ENCODE results near the gene SF3A2.
"Not testable (repeated sequence)": the region's sequence is repeated elsewhere in the genome, so short reads cannot be mapped to it uniquely, and the experiment has no call there.

DNA sequence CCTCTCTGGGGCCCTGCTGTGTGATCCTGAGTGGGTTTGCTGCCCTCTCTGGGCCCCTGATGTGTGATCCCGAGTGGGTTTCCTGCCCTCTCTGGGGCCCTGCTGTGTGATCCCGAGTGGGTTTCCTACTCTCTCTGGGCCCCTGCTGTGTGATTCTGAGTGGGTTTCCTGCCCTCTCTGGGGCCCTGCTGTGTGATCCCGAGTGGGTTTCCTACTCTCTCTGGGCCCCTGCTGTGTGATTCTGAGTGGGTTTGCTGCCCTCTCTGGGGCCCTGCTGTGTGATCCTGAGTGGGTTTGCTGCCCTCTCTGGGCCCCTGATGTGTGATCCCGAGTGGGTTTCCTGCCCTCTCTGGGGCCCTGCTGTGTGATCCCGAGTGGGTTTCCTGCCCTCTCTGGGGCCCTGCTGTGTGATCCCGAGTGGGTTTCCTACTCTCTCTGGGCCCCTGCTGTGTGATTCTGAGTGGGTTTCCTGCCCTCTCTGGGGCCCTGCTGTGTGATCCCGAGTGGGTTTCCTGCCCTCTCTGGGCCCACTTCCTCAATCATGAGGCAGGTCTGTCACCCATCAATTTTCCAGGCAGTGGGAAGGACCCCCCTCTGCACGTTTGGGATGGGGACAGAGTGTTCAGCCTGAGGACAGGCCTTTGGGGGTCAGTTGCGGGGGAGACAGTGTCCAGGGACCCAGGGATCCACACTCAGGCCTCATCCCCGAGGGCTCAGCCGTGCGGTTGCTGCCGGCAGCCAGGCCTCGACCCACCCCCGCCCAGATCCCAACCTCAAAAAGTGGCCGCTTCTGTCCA is 44.8 kb downstream of the SF3A2 start:
- not testable (repeated sequence) for TF ChIP-seq POLR2A (IDR thresholded peaks at IDR 0.05; ENCODE audit: extremely low read depth, insufficient read length); CTCF (IDR thresholded peaks at IDR 0.05; ENCODE audit: low read depth, low read length); MAX (IDR thresholded peaks at IDR 0.05; ENCODE audit: low read depth, low read length); MYC (IDR thresholded peaks at IDR 0.05; ENCODE audit: low read depth, low read length)
